ENCODE measurements around the gene WDR86. TPM values are rescaled to one million over a fixed set of nuclear protein-coding genes. Genes with fewer than 3 reads are reported as not detected.

The WDR86 gene
- polyA plus RNA-seq, 2 of the 4 experiments (the other 2 are of a cell fraction) = 0.17 to 0.19 TPM

- FAIRE-seq (no peak), ATAC-seq (no peak), DNase-seq (ENCODE audit: low read depth in 1 of 2, low spot score in 1 of 2) (no peak)
- no peak overlapping the region for H3K4me2 ChIP-seq
- H3K27ac ChIP-seq = peak overlapping the region in 1 of 2 experiments; percentile 83; a peak in 2 of 6 replicates
- WGBS (ENCODE audit: missing lambda C conversion rate) = 90% methylated on average over 10 of the region's 10 CpGs
- H3K4me3 ChIP-seq = no peak overlapping the region
- POLR2A ChIA-PET = no interaction called here
- H3K9me3 ChIP-seq = no peaks in the 10 kb centered on the region
- TF ChIP-seq MAZ (IDR thresholded peaks at IDR 0.05; ENCODE audit: borderline replicate concordance, low read depth, low read length) = no peak
- TF ChIP-seq NFE2L2 (conservative IDR thresholded peaks at IDR 0.05; ENCODE audit: low read length) = no peak
- TF ChIP-seq BHLHE40 (IDR thresholded peaks at IDR 0.05; ENCODE audit: low read depth, low read length) = no peak
- no peak for TF ChIP-seq USF2 (IDR thresholded peaks at IDR 0.05)
- TF ChIP-seq EP300 (IDR thresholded peaks at IDR 0.05) = no peak
- no peak for TF ChIP-seq ZC3H11A (IDR thresholded peaks at IDR 0.05)
- no peak for TF ChIP-seq CHD2 (IDR thresholded peaks at IDR 0.05; ENCODE audit: low read length, partially characterized antibody)
- TF ChIP-seq CHD4 (IDR thresholded peaks at IDR 0.05; ENCODE audit: borderline replicate concordance) = no peak
- no peak for TF ChIP-seq RAD21 (conservative IDR thresholded peaks at IDR 0.05 in 1 of 2, IDR thresholded peaks at IDR 0.05 in 1 of 2)
- no peak for TF ChIP-seq PBX3 (IDR thresholded peaks at IDR 0.05)
- no peak for TF ChIP-seq NPAS2 (CRISPR knock-in tag; IDR thresholded peaks at IDR 0.05; ENCODE audit: borderline replicate concordance)
- no peak for TF ChIP-seq ZNF302 (CRISPR knock-in tag; IDR thresholded peaks at IDR 0.05)
- TF ChIP-seq HOXB5 (CRISPR knock-in tag; IDR thresholded peaks at IDR 0.05) = no peak
- no peak for TF ChIP-seq KDM1A (IDR thresholded peaks at IDR 0.05; ENCODE audit: low read depth)
- TF ChIP-seq, protein P1, sequence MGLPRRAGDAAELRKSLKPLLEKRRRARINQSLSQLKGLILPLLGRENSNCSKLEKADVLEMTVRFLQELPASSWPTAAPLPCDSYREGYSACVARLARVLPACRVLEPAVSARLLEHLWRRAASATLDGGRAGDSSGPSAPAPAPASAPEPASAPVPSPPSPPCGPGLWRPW (IDR thresholded peaks at IDR 0.05) = no peak
- no peak for TF ChIP-seq SMC3 (IDR thresholded peaks at IDR 0.05)
- no peak for TF ChIP-seq HOXB13 (CRISPR knock-in tag; IDR thresholded peaks at IDR 0.05; ENCODE audit: low read depth)
- CTCF ChIA-PET = interaction anchor here (0.7 to 4.1 kb wide), 4 partner anchors 37 to 770 kb away, joined by 3 to 19 read pairs (median 8); no protein-coding TSS in a partner anchor
- H3K4me1 ChIP-seq = peaks cover 28% of the 10 kb centered on the region
Measured at GRCh38 chr7:151405588-151405987, 4.2 kb downstream of the WDR86 start.

GRCh38 chr7:151405056-151405455, 4.8 kb downstream of the WDR86 start:
- Histone ChIP-seq H3K4me3 (no peak overlapping the region), H3K4me1 (peaks cover 28% of the 10 kb centered on the region), H3K9me3 (no peaks in the 10 kb centered on the region), H3K4me2 (peak overlapping the region; percentile 62; the same call in 2 of the 3 replicates), H3K27ac (peak overlapping the region; percentile 52 to 83)
- ATAC-seq (no peak), FAIRE-seq (no peak), DNase-seq (ENCODE audit: low read depth in 1 of 2, low spot score in 1 of 2) (no peak)
- TF ChIP-seq PBX3 (IDR thresholded peaks at IDR 0.05) (no peak), MAX (IDR thresholded peaks at IDR 0.05) (no peak), ZFP36 (IDR thresholded peaks at IDR 0.05; ENCODE audit: borderline replicate concordance, partially characterized antibody) (no peak), HDAC2 (IDR thresholded peaks at IDR 0.05) (no peak), EHF (CRISPR knock-in tag; IDR thresholded peaks at IDR 0.05) (no peak), POLR2A (IDR thresholded peaks at IDR 0.05; ENCODE audit: low read length) (no peak), SREBF2 (IDR thresholded peaks at IDR 0.05) (no peak)
- ChIA-PET POLR2A (no interaction called here), CTCF (interaction anchor here (0.7 to 4.1 kb wide), 4 partner anchors 37 to 770 kb away, joined by 3 to 19 read pairs (median 8); no protein-coding TSS in a partner anchor)
- WGBS (ENCODE audit: missing lambda C conversion rate) = 89% methylated on average over 9 of the region's 9 CpGs

Measured in A549 (cell line).